Panc1 (cell line): Measurements from ENCODE around the gene FOSL2. TPM values are rescaled to one million over a fixed set of nuclear protein-coding genes. Genes with fewer than 3 reads are reported as not detected.

Experiments used
- ATAC-seq: fragments of 200-7000 bp; cut with Tn5 transposase; 2 replicates; pipeline ENCODE4 v1.9.1; 2020; ENCODE audit warnings: mild to moderate bottlenecking, moderate library complexity
- BruUV-seq: library from RNA; stranded (reverse); fragments of 400-500 nt; replicated peaks from 2 replicates; lab custom pipeline; 2021; lab: Mats Ljungman, UMichigan
- CTCF ChIA-PET: fragments of 300-600 bp; sonication (Branson Sonifier 250); formaldehyde crosslinking; loops from one replicate; lab custom pipeline; 2022; ENCODE audit warnings: antibody characterized with exemption; lab: Charles Lee
- POLR2A ChIA-PET: fragments of 300-600 bp; sonication (Branson Sonifier 250); formaldehyde crosslinking; loops from one replicate; lab custom pipeline; 2022; ENCODE audit warnings: antibody characterized with exemption; lab: Charles Lee
- DNase-seq: peaks from one replicate; pipeline ENCODE4 v3.0.0-alpha.2; 2010; ENCODE audit warnings: low read depth, low spot score
- H3K27ac ChIP-seq: 2 replicates; pipeline ENCODE4 v1.5.1; 2011; ENCODE audit warnings: mild to moderate bottlenecking, low read length, inconsistent platforms
- H3K27me3 ChIP-seq: fragments of 200-500 bp; sonication (Bioruptor generic); 2 replicates; pipeline ENCODE4 v1.6.0; 2014; ENCODE audit warnings: low read length, inconsistent platforms; ENCODE audit not compliant: control insufficient read depth, insufficient read depth
- H3K36me3 ChIP-seq: fragments of 200-500 bp; sonication (Bioruptor generic); 2 replicates; pipeline ENCODE4 v1.5.1; 2014; ENCODE audit warnings: inconsistent platforms, mild to moderate bottlenecking, low read length, moderate library complexity; ENCODE audit not compliant: control insufficient read depth, insufficient read depth
- H3K4me1 ChIP-seq: 2 replicates; pipeline ENCODE4 v1.5.1; 2011; ENCODE audit warnings: inconsistent platforms, mild to moderate bottlenecking, low read length, moderate library complexity; ENCODE audit not compliant: control insufficient read depth, insufficient read depth
- H3K4me3 ChIP-seq, 2 experiments: 2 replicates each; pipeline ENCODE4 v1.5.1; 2011 to 2012; ENCODE audit warnings: low read depth in 2 of 2, low read length in 2 of 2, mild to moderate bottlenecking in 2 of 2, inconsistent platforms in 1 of 2, moderate library complexity in 1 of 2
- H3K9me3 ChIP-seq: fragments of 200-500 bp; sonication (Bioruptor generic); 2 replicates; pipeline ENCODE4 v1.5.1; 2014; ENCODE audit warnings: low read depth, mild to moderate bottlenecking, inconsistent platforms, low read length, moderate library complexity; ENCODE audit not compliant: control insufficient read depth, insufficient read depth
- POLR2AphosphoS5 ChIP-seq: IDR thresholded peaks from 2 replicates; pipeline ENCODE4 v1.6.1; 2012; ENCODE audit warnings: mild to moderate bottlenecking, low read depth, low read length, moderate library complexity
- REST ChIP-seq, 2 experiments: IDR thresholded peaks; 2 replicates each; pipeline ENCODE4 v1.6.1; 2011 to 2012; ENCODE audit warnings: low read depth in 2 of 2, control low read depth in 1 of 2, low read length in 1 of 2, mild to moderate bottlenecking in 1 of 2, moderate library complexity in 1 of 2; ENCODE audit not compliant: insufficient read depth in 1 of 2
- SIN3A ChIP-seq: IDR thresholded peaks from 2 replicates; pipeline ENCODE4 v1.6.1; 2012; ENCODE audit warnings: low read depth, mild to moderate bottlenecking, low read length, moderate library complexity, borderline replicate concordance; ENCODE audit not compliant: insufficient read depth
- TCF7L2 ChIP-seq: IDR thresholded peaks from 2 replicates; pipeline ENCODE4 v1.6.1; 2011; ENCODE audit warnings: mild to moderate bottlenecking, low read depth, low read length, inconsistent platforms
- in situ Hi-C: cut with HindIII; loops from 2 replicates; pipeline ENCODE4 v1.10.0; 2016; ENCODE audit warnings: low sequenced_read_pairs, low pct_unique_long_range_greater_than_20kb
- intact Hi-C: fragments of 100-400 bp; cut with micrococcal nuclease; formaldehyde crosslinking; loops from one replicate; pipeline ENCODE4 v1.10.0; 2022; ENCODE audit not compliant: unreplicated experiment
- total RNA-seq: library from RNA; stranded (reverse); gene quantifications from one replicate; pipeline ENCODE4 v1.2.1, GENCODE V29; 2021; ENCODE audit not compliant: unreplicated experiment
- TF ChIP-seq, protein P1 (sequence below): fragments of 450-650 bp; IDR thresholded peaks from 2 replicates; pipeline ENCODE4 v1.5.1; 2017; ENCODE audit warnings: mild to moderate bottlenecking

FOSL2 gene
- total RNA-seq, 1 experiment from 2014 or later: 29.0 TPM

DNA sequence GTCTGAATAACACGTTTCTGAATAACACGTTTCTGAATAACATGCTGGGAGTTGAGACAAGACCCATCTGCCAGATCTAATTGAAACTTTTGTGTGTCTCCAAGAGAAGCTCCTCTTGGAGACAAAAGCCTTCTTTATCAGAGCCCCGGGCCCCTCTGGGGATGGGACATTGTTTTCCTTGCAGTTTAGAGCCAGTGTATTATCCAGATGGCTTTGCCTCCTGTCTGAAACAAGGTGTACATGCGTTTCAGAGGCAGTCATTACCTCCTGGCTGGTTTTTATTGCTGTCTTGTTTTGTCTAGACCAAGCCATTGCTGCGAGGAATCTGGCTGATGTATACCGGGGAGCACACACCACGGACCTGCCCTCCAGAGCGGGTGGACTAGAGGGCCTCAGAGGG lies 7.8 kb downstream of the FOSL2 start:
- Histone ChIP-seq H3K4me3 (no peak overlapping the region), H3K36me3 (no peaks in the 10 kb centered on the region; the same call in none of the 2 replicates)

DNA sequence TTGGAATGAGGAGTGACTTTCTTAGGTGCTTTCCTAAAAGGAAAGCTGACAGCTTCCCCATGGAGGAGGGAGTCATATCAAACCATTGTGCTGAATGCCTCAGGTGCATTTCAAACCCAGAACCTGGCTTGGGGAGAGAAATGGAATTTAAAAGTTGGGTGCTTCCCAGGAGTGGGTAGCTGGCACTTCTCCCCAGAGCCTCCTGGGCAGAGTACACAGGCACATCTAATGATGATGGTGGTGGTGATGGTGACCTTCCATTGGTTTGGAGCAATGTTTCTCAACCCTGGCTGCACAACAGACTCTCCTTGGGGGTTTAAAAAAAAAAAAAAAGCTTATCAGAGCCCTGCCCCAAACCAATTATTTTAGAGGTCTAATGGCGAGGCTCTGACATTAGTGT lies 8.3 kb downstream of the FOSL2 start:
- in situ Hi-C loops (no loop called here), intact Hi-C loops (no loop called here)
- no peak overlapping the region for H3K27ac ChIP-seq
- H3K36me3 ChIP-seq: no peaks in the 10 kb centered on the region; the same call in none of the 2 replicates
- TF ChIP-seq, protein P1, sequence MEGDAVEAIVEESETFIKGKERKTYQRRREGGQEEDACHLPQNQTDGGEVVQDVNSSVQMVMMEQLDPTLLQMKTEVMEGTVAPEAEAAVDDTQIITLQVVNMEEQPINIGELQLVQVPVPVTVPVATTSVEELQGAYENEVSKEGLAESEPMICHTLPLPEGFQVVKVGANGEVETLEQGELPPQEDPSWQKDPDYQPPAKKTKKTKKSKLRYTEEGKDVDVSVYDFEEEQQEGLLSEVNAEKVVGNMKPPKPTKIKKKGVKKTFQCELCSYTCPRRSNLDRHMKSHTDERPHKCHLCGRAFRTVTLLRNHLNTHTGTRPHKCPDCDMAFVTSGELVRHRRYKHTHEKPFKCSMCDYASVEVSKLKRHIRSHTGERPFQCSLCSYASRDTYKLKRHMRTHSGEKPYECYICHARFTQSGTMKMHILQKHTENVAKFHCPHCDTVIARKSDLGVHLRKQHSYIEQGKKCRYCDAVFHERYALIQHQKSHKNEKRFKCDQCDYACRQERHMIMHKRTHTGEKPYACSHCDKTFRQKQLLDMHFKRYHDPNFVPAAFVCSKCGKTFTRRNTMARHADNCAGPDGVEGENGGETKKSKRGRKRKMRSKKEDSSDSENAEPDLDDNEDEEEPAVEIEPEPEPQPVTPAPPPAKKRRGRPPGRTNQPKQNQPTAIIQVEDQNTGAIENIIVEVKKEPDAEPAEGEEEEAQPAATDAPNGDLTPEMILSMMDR: no peak
- TF ChIP-seq POLR2AphosphoS5 (no peak), TCF7L2 (no peak), REST (IDR thresholded peaks at IDR 0.05; ENCODE audit: insufficient read depth in 1 of 2, low read depth in 2 of 2, low read length in 1 of 2) (no peak), SIN3A (no peak)
- H3K27me3 ChIP-seq: no peaks in the 10 kb centered on the region
- POLR2A ChIA-PET: interaction anchor here (0.5 to 0.7 kb wide), 3 partner anchors 231 to 466 kb away, joined by 3 to 7 read pairs (median 5); no protein-coding TSS in a partner anchor
- no peak for DNase-seq
- no TSS peak for BruUV-seq
- H3K9me3 ChIP-seq: no peaks in the 10 kb centered on the region
- no peak overlapping the region for H3K4me3 ChIP-seq
- H3K4me1 ChIP-seq: peaks cover 41% of the 10 kb centered on the region
- ATAC-seq: no peak
- CTCF ChIA-PET: interaction anchor here (0.6 kb wide), 1 partner anchor 679 kb away, joined by 3 read pairs; no protein-coding TSS in a partner anchor

More for the DNA sequence above, 7.8 kb downstream of the FOSL2 start:
- Histone ChIP-seq H3K9me3 (no peaks in the 10 kb centered on the region), H3K27me3 (no peaks in the 10 kb centered on the region), H3K4me1 (peaks cover 44% of the 10 kb centered on the region), H3K27ac (no peak overlapping the region)
- BruUV-seq: no TSS peak
- ATAC-seq: no peak
- POLR2A ChIA-PET: no interaction called here
- TF ChIP-seq SIN3A: no peak
- TF ChIP-seq TCF7L2: no peak
- TF ChIP-seq, protein P1: no peak
- TF ChIP-seq REST (IDR thresholded peaks at IDR 0.05; ENCODE audit: insufficient read depth in 1 of 2, low read depth in 2 of 2, low read length in 1 of 2): no peak
- no peak for TF ChIP-seq POLR2AphosphoS5
- no peak for DNase-seq
- in situ Hi-C loops: no loop called here
- CTCF ChIA-PET: no interaction called here
- intact Hi-C loops: no loop called here
